GM12875 (cell line): ENCODE results near the gene BNC2.

ENCODE experiments used
- H3K4me3 ChIP-seq: one replicate; pipeline ENCODE4 v1.5.1; 2011; ENCODE audit warnings: low read depth, low read length, control low read depth
- TF ChIP-seq, protein P1 (sequence below): IDR thresholded peaks from 2 replicates; pipeline ENCODE4 v1.5.1; 2011; ENCODE audit warnings: low read depth, mild to moderate bottlenecking, control low read depth, inconsistent platforms, low read length, moderate library complexity, borderline replicate concordance; ENCODE audit not compliant: insufficient read depth

Gene BNC2

DNA sequence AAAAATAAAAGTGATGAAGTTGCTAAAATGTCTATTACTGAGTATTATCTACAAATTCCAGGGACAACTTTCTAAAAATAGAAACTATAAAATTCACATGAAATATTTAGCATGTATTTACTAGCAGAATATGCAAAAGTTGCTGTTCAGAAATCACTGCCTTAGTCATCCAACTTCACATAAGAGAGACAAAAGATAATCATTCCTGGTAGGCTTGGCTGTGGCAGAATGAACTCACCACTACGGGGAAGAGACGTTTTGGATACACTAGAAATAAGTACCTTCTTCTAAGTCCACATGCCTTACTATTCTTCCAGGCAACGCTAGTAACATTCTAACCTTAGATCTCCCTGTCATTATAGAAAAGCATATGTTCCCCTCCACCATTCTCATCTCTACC is 272.2 kb downstream of the BNC2 start:
- H3K4me3 ChIP-seq: no peak overlapping the region
- TF ChIP-seq, protein P1, sequence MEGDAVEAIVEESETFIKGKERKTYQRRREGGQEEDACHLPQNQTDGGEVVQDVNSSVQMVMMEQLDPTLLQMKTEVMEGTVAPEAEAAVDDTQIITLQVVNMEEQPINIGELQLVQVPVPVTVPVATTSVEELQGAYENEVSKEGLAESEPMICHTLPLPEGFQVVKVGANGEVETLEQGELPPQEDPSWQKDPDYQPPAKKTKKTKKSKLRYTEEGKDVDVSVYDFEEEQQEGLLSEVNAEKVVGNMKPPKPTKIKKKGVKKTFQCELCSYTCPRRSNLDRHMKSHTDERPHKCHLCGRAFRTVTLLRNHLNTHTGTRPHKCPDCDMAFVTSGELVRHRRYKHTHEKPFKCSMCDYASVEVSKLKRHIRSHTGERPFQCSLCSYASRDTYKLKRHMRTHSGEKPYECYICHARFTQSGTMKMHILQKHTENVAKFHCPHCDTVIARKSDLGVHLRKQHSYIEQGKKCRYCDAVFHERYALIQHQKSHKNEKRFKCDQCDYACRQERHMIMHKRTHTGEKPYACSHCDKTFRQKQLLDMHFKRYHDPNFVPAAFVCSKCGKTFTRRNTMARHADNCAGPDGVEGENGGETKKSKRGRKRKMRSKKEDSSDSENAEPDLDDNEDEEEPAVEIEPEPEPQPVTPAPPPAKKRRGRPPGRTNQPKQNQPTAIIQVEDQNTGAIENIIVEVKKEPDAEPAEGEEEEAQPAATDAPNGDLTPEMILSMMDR: no peak

DNA sequence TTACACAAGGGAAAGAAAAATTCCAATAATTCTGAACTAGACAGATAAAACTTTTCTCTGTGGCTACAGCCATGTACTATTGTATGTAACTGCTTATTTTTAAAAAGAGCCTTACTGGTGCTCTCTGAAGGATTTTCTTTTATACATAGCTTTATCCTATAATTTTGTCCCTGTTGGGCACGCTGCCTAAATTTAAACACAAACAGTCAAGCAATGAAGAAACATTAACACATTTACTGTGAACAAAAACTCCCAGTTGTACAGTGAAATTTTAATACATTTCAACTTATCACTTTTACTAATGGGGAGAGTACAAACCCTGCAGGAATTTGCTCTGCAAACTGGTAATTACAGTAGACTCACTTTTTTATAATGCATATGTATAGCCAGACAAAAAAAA is 273.3 kb downstream of the BNC2 start:
- H3K4me3 ChIP-seq: no peak overlapping the region
- TF ChIP-seq, protein P1: no peak

DNA sequence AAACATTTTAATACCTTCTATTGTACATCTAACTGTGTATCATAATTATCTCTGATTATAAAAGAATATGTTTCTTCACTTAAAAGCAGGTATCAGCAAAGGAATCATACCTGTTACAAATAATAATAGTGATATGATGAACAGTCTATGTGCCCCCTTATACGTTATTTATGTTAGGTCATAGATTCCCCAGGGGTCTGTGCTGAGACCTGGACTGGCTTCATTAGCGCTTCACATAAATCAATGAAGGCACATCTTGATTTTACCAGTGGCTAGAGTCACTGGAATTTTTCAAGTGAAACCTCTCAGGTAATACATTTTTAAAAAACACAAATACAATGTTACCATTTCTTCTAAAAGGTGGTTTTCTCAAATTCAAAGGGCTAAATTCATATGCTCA is 275.2 kb downstream of the BNC2 start:
- no peak overlapping the region for H3K4me3 ChIP-seq
- TF ChIP-seq, protein P1: no peak

DNA sequence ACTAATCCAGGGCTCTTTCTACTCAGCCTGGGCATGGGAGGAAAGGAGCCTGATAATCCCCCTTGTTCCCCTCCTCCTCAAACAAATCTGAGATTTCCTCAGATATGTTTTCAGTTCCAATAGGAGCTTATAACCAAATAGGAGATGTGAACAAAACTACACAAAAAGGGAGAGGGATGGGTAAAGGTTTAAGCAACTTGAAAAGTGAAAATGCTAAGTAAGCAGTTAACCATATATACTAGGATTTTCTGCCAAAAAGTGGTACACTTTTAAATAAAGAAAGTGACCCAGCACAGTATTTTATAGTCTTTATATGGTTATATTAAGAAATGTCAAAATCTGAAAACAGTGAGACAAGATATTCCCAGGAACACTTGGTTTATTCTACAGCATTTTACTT is 275.7 kb downstream of the BNC2 start:
- H3K4me3 ChIP-seq: no peak overlapping the region
- TF ChIP-seq, protein P1: no peak

DNA sequence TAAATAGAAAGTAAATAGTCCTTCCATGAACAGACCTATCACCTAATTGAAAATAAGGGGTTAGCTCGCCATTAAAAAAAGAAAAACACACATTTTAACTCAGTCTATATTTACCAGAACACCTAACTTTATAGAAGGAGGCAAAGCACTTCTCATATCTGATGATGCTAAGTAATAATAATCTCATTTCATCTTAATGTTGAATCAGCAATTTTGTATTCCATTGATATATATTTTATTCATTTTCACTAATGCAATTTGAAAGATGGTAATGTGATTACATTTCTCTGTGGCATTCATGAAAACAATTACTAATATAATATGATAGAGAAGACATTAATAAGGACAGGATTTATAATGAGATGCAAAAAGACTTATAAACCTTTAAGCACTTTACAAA is 276.7 kb downstream of the BNC2 start:
- H3K4me3 ChIP-seq: no peak overlapping the region
- TF ChIP-seq, protein P1: no peak

DNA sequence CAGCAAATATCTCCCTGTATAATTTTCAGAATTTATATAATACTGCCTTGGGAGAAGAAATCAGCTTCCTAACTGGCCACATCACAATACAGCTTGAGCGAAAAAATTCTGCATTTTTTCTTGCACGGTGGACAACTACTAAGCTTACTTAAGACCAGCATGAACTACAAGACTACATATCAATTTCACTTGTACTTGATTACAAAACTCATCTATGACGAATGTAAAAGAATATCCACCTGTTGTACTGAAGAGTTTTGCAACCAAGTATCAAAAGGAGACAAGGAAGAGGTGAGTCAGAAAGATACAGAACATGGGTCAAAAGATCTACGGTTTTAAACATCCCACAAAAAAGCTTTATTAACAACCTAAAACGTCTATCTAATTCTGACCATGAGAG is 279.4 kb downstream of the BNC2 start:
- TF ChIP-seq, protein P1: no peak
- H3K4me3 ChIP-seq: no peak overlapping the region

DNA sequence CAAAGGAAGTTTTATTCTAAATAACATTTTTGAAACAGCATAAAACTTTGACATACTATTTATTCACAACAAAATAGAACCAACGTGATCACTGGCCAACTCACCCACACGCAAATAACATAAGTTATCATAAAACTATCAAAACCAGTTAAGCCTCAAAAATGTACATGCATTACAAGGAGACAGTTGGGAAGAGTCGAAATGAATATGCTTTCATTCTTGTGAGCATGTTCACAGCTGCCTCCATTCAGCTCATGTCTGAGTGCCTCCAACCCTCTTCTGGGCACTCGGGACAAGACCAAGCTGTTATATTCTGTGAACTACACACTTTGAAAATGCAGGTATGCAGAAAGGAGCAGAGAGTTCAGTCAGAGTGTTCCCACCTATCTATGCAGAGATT is 284.9 kb downstream of the BNC2 start:
- H3K4me3 ChIP-seq: no peak overlapping the region
- TF ChIP-seq, protein P1: no peak
